NT2/D1 (cell line): Measurements from ENCODE around the gene EFHC1.

Experiments used
- DNase-seq: peaks from one replicate; pipeline ENCODE4 v3.0.0-alpha.2; 2011; ENCODE audit warnings: low read depth, low spot score
- H3K27me3 ChIP-seq: 2 replicates; pipeline ENCODE4 v1.6.0; 2011; ENCODE audit warnings: mild to moderate bottlenecking; ENCODE audit not compliant: insufficient read length, insufficient read depth
- H3K36me3 ChIP-seq: 2 replicates; pipeline ENCODE4 v1.6.1; 2011; ENCODE audit warnings: mild to moderate bottlenecking, low read length, mixed read lengths; ENCODE audit not compliant: insufficient read depth, insufficient read length
- H3K4me1 ChIP-seq: 2 replicates; pipeline ENCODE4 v1.5.1; 2011; ENCODE audit not compliant: insufficient read depth, insufficient read length
- H3K4me3 ChIP-seq: 2 replicates; pipeline ENCODE4 v1.5.1; 2011; ENCODE audit warnings: low read depth; ENCODE audit not compliant: insufficient read length
- H3K9ac ChIP-seq: 2 replicates; pipeline ENCODE4 v1.6.0; 2011; ENCODE audit warnings: low read depth; ENCODE audit not compliant: insufficient read length
- H3K9me3 ChIP-seq: 2 replicates; pipeline ENCODE4 v1.5.1; 2011; ENCODE audit warnings: mild to moderate bottlenecking, low read length; ENCODE audit not compliant: insufficient read depth
- SUZ12 ChIP-seq: IDR thresholded peaks from 2 replicates; pipeline ENCODE4 v1.6.1; 2011; ENCODE audit not compliant: insufficient read length, insufficient read depth; ENCODE audit errors: extremely low read depth
- YY1 ChIP-seq: IDR thresholded peaks from 2 replicates; pipeline ENCODE4 v1.6.1; 2011; ENCODE audit not compliant: insufficient read length, insufficient read depth
- ZNF274 ChIP-seq: IDR thresholded peaks from 2 replicates; pipeline ENCODE4 v1.6.1; 2011; ENCODE audit warnings: mild to moderate bottlenecking, low read depth, low read length

Gene EFHC1

DNA sequence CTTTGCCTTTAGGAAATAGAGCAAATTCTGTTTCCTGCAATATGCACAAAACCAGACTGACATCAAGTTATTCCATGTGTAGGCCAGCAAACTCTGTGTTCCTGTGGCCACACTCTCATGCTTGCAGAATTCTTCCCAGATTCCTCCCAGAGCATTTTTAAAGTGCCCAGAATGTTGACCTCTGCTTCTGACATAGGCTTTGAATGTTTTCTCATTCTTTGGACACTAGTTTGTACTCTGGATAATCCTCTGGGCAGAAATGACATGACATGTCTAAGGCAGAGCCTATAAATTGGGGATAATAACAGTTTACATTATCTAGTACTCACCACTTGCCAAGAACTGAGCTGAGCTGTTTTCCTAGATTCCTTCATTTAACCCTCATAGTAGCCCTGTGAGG lies 9.2 kb upstream of the EFHC1 start:
- DNase-seq: no peak
- H3K4me3 ChIP-seq: no peak overlapping the region
- TF ChIP-seq SUZ12 (no peak), YY1 (no peak), ZNF274 (no peak)
- no peak overlapping the region for H3K9ac ChIP-seq
- H3K9me3 ChIP-seq: no peaks in the 10 kb centered on the region
- no peaks in the 10 kb centered on the region for H3K27me3 ChIP-seq
- H3K36me3 ChIP-seq: no peaks in the 10 kb centered on the region
- H3K4me1 ChIP-seq: no peaks in the 10 kb centered on the region

DNA sequence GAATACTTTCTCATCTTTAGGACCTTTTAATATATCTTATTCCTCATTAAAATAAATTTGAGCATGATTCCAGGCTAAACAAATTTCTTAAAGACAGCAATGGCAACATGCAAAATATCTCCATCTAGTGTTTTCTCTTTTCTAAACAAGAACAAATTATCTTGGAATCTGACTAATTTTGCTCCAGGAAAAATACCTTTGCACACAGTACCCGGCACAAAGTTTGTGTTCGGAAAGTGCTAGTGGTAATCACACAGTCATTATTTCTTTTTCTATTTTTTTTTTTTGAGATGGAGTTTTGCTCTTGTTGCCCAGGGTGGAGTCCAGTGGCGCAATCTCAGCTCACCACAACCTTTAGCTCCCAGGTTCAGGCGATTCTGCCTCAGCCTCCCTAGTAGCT lies 8.2 kb upstream of the EFHC1 start:
- TF ChIP-seq ZNF274 (no peak), SUZ12 (no peak), YY1 (no peak)
- no peaks in the 10 kb centered on the region for H3K27me3 ChIP-seq
- DNase-seq: no peak

DNA sequence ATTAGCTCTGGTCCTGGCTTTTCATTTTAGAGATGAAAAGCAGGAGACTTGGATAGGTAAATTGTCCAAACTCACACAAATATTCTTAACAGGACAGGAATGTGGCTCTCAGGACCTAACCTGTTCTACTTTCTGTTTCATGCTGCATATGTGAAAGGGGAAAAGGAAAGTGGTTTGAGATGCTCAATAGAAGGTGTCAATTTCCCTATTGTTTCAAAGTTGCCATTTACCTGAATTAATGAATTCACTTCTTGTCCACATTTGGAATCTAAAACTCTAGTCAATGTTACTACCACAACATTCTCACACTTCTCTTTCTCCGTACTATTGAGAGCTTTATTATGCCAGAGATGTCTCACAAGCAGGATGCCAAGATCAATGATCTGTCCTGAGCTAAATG lies 4.8 kb upstream of the EFHC1 start:
- Histone ChIP-seq H3K4me3 (no peak overlapping the region), H3K9ac (no peak overlapping the region), H3K9me3 (no peaks in the 10 kb centered on the region), H3K27me3 (no peaks in the 10 kb centered on the region), H3K4me1 (no peaks in the 10 kb centered on the region), H3K36me3 (no peaks in the 10 kb centered on the region)
- TF ChIP-seq ZNF274: no peak
- no peak for TF ChIP-seq SUZ12
- TF ChIP-seq YY1: no peak
- DNase-seq: no peak

More for the DNA sequence above, 8.2 kb upstream of the EFHC1 start:
- H3K9me3 ChIP-seq: no peaks in the 10 kb centered on the region
- H3K36me3 ChIP-seq: no peaks in the 10 kb centered on the region
- H3K9ac ChIP-seq: no peak overlapping the region
- H3K4me1 ChIP-seq: no peaks in the 10 kb centered on the region
- H3K4me3 ChIP-seq: no peak overlapping the region

DNA sequence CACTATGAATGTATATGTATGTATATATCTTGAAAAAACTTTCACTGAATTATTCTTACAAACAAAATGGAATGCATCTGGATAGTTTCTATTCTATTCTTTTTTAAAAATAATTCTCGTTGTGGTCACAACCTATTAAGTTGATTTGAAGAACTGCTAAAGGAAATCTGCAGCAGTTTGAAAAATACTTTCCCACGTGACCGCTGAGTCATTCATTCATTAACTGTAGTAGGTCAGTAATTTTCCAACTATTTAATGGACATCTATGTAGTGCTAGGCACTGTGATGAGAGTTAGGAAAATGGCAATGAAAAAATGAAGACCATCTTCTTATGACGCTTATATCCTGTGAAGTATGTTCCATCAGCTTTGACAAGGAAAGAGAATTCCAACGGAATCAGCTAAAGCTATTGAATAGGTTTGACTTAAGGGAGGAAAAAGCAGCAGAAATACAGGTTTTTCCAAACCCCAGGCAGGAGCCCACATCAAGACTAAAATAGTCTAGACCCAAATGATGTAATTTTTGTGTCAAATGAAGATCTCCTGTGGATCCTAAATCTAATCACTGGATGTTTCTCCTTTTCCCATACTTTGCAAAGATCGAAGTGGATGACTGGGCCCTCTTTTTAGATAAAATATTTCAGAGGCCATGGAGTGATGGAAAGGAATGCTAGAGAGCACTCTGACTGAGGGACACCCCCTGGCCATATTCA lies 4.1 kb upstream of the EFHC1 start:
- Histone ChIP-seq H3K9me3 (no peaks in the 10 kb centered on the region), H3K9ac (no peak overlapping the region), H3K4me3 (no peak overlapping the region), H3K4me1 (no peaks in the 10 kb centered on the region), H3K27me3 (no peaks in the 10 kb centered on the region), H3K36me3 (no peaks in the 10 kb centered on the region)
- DNase-seq: no peak
- TF ChIP-seq ZNF274 (no peak), YY1 (no peak), SUZ12 (no peak)

DNA sequence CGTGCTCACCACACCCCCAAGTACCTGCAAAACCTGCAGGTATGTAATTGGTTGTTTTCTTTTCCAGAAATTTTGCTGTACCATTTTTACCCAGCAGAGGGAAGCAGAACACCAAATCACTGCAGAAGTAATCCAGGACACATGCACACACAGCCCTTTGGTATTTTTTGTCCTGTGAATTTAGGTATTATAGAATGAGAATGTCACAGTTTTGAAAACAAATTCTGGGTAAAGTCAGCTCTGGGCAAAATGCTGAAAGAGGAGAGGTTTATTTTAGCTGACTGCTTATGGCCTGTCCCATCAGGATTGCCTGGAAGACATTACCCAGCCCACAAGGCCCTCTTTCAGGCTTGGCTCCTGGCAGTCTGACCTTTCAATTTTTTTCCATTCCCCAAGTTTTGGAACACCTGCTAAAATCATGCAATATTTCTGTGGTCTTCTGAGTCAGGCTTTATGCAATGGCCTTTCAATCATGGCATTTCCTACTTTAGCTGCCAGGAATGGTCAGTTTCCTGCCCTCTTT lies 3.5 kb upstream of the EFHC1 start:
- Histone ChIP-seq H3K27me3 (no peaks in the 10 kb centered on the region), H3K9me3 (no peaks in the 10 kb centered on the region), H3K4me1 (no peaks in the 10 kb centered on the region), H3K36me3 (no peaks in the 10 kb centered on the region), H3K9ac (no peak overlapping the region), H3K4me3 (no peak overlapping the region)
- DNase-seq: no peak
- TF ChIP-seq YY1: no peak
- no peak for TF ChIP-seq SUZ12
- no peak for TF ChIP-seq ZNF274

DNA sequence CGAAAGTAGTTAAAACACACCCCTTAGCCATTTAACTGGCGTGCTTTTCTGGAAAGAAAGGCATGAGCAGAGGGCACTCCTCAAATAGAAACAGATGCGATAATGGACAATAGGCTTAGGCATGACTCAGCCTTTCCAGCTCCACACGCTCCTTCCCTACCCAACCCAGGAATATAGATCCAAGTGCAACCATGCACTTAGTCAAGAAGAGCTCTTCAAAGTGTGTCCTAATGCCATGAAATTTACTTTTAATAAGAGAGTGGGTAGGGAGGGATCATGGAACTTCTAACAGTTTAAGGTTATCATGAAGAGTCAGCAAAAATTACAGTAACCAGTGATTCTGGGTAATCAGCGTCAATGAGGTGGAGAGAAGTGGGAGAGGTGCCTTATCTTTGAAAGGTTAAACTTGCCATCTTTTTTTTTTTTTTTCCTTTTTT lies 2.4 kb upstream of the EFHC1 start:
- Histone ChIP-seq H3K9me3 (no peaks in the 10 kb centered on the region), H3K4me3 (no peak overlapping the region), H3K27me3 (no peaks in the 10 kb centered on the region), H3K36me3 (no peaks in the 10 kb centered on the region), H3K4me1 (no peaks in the 10 kb centered on the region), H3K9ac (no peak overlapping the region)
- DNase-seq: no peak
- no peak for TF ChIP-seq YY1
- no peak for TF ChIP-seq SUZ12
- no peak for TF ChIP-seq ZNF274

DNA sequence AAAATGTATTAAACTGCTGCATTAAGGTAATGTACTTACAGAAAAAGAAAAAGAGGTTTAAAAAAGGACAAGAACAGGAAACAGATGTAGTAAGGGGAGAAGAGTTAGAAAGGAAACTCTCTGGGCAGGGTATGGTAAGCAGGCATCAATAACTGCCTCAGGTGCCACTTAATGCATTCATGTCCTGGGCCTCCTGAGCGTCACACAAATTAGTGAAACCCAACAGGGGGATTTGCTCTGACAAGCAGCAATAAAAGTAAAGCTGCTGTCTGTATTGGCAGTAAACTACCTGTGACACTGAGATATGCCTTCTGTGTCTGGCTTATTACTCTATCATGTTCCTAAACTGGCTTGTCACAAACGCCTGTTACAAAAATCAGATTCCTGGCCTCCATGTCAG lies 1.5 kb upstream of the EFHC1 start:
- Histone ChIP-seq H3K4me1 (no peaks in the 10 kb centered on the region), H3K4me3 (no peak overlapping the region), H3K27me3 (no peaks in the 10 kb centered on the region), H3K36me3 (no peaks in the 10 kb centered on the region), H3K9me3 (no peaks in the 10 kb centered on the region), H3K9ac (no peak overlapping the region)
- no peak for TF ChIP-seq YY1
- no peak for TF ChIP-seq ZNF274
- TF ChIP-seq SUZ12: no peak
- DNase-seq: no peak
